Measurements from ENCODE around the gene RRAGD. TPM values are rescaled to one million over a fixed set of nuclear protein-coding genes. Genes with fewer than 3 reads are reported as not detected.

The RRAGD gene
- total RNA-seq, 4 donors from 2014 or later = 31.6 to 55.9 (median 37.9) TPM

GRCh38 chr6:89411145-89412070 lies 665 bp downstream of the RRAGD start:
- no peak for TF ChIP-seq CTCF (IDR thresholded peaks at IDR 0.05; ENCODE audit: low read depth)

DNA sequence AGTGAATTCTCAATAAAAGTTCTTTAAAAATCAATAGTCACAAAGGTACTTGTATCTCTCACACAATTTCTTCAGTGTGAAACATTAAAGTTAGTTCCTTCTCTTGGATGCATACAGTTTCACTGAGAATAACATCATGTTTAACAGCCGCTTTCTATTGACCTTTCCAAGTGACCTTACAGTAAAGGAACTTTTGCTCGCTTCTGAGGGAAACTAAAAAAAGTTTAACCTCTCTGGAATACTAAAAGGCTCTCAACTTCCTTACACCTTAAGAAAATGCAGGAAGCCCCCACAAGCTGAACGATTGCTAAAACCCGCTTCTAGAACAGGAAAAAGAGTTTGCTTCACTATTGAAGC lies 1.3 kb downstream of the RRAGD start:
- no peak for TF ChIP-seq CTCF (IDR thresholded peaks at IDR 0.05; ENCODE audit: low read depth)

- no peak for TF ChIP-seq CTCF (IDR thresholded peaks at IDR 0.05; ENCODE audit: low read depth)
Observed at GRCh38 chr6:89410231-89410761, 1.8 kb downstream of the RRAGD start.

GRCh38 chr6:89409461-89410035 lies 2.5 kb downstream of the RRAGD start:
- no peak for TF ChIP-seq CTCF (IDR thresholded peaks at IDR 0.05; ENCODE audit: low read depth)

- TF ChIP-seq CTCF (IDR thresholded peaks at IDR 0.05; ENCODE audit: low read depth) = no peak
Observed at GRCh38 chr6:89406141-89406540, 5.9 kb downstream of the RRAGD start.

DNA sequence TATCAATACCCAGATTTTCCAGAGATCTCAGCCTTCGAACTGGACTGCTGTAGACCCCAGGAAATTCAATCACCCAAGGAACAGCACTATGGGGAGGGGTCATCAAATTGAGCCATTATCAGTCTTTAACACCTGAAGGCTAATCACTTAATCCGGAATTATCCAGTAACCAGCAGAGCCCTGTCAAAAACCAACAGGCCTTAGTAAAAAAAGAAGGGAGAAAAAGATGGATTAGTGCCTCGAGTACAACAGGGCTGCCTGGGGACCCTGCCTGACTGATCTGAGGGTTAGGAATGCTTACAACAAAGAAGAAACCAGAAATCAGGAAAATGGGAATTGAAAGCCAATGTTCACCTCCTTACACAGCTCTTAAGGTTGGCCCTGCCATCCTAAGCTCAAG lies 7.6 kb downstream of the RRAGD start:
- no peak for TF ChIP-seq CTCF (IDR thresholded peaks at IDR 0.05; ENCODE audit: low read depth)

DNA sequence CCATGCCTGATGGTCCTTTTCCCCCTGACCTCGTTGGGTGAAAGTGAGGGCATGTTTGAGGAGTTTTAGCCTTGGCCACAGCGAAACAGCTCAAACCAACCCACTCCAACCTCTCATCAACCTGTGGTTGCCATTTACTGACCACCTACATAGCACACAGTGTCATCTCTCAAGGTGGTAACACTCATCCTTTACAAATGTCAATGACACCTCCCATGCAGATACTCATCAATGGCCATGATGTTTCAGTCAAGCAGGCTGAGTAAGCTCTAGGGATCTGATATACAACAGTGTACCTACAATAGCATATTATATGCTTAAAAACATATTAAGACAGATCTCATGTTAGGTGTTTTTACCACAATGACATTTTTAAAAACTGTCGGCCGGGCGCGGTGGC lies 9.3 kb downstream of the RRAGD start:
- no peak for TF ChIP-seq CTCF (IDR thresholded peaks at IDR 0.05; ENCODE audit: low read depth)

Measured in subcutaneous adipose tissue (tissue), 4 donors.